OCI-LY7 (cell line): ENCODE results near the gene LRP4. TPM values are rescaled to one million over a fixed set of nuclear protein-coding genes. Genes with fewer than 3 reads are reported as not detected.
A peak's percentile ranks its signal among the peaks of the same experiment; 100 is the strongest.

Experiments used
- BruUV-seq: library from RNA; stranded (reverse); fragments of 400-500 nt; replicated peaks from 2 replicates; lab custom pipeline; 2021; lab: Mats Ljungman, UMichigan
- CTCF ChIA-PET: fragments of 300-600 bp; sonication (Branson Sonifier 250); formaldehyde crosslinking; loops from one replicate; lab custom pipeline; 2022; ENCODE audit warnings: antibody characterized with exemption; ENCODE audit not compliant: unreplicated experiment; lab: Charles Lee
- POLR2A ChIA-PET: fragments of 300-600 bp; sonication (Branson Sonifier 250); formaldehyde crosslinking; loops from one replicate; lab custom pipeline; 2022; ENCODE audit warnings: antibody characterized with exemption; lab: Charles Lee
- DNase-seq: peaks from one replicate; pipeline ENCODE4 v3.0.0-alpha.2; 2015; ENCODE audit warnings: low spot score
- H2AFZ ChIP-seq: fragments of 200-600 bp; sonication (generic), shearing (Covaris generic); 2 replicates; pipeline ENCODE4 v1.6.1; 2014; ENCODE audit warnings: mild to moderate bottlenecking, antibody characterized with exemption, low read length, moderate library complexity
- H3K27ac ChIP-seq: fragments of 200-600 bp; sonication (generic); 2 replicates; pipeline ENCODE4 v1.5.1; 2014; ENCODE audit warnings: mixed run types, low read depth, mild to moderate bottlenecking, moderate library complexity, low read length, inconsistent platforms; ENCODE audit not compliant: poor library complexity, severe bottlenecking
- H3K36me3 ChIP-seq: fragments of 200-600 bp; sonication (generic); 2 replicates; pipeline ENCODE4 v1.6.1; 2014; ENCODE audit warnings: mild to moderate bottlenecking, antibody characterized with exemption, low read length, moderate library complexity, mixed read lengths; ENCODE audit not compliant: insufficient read depth
- H3K4me1 ChIP-seq: fragments of 200-600 bp; sonication (generic); 2 replicates; pipeline ENCODE4 v1.5.1; 2014; ENCODE audit warnings: mild to moderate bottlenecking, low read length; ENCODE audit not compliant: insufficient read depth, poor library complexity, severe bottlenecking
- H3K4me2 ChIP-seq: fragments of 200-600 bp; sonication (generic); 2 replicates; pipeline ENCODE4 v1.6.1; 2014; ENCODE audit warnings: mild to moderate bottlenecking, low read length
- H3K4me3 ChIP-seq: fragments of 200-600 bp; sonication (generic); 2 replicates; pipeline ENCODE4 v1.5.1; 2014; ENCODE audit warnings: mild to moderate bottlenecking, low read depth, low read length; ENCODE audit not compliant: poor library complexity, severe bottlenecking
- H3K79me2 ChIP-seq: fragments of 200-600 bp; sonication (generic); 2 replicates; pipeline ENCODE4 v1.6.1; 2016; ENCODE audit warnings: low read depth, mild to moderate bottlenecking, low read length, moderate library complexity, mixed read lengths; ENCODE audit not compliant: insufficient read depth
- H3K9me2 ChIP-seq: fragments of 200-600 bp; sonication (generic); 2 replicates; pipeline ENCODE4 v1.6.1; 2016; ENCODE audit warnings: mild to moderate bottlenecking, low read length, mixed read lengths; ENCODE audit not compliant: insufficient read depth
- H3K9me3 ChIP-seq: fragments of 200-600 bp; sonication (generic); 2 replicates; pipeline ENCODE4 v1.6.1; 2014; ENCODE audit warnings: mild to moderate bottlenecking, mixed run types, low read length, mixed read lengths
- H4K20me1 ChIP-seq: fragments of 200-600 bp; sonication (generic); 2 replicates; pipeline ENCODE4 v1.6.1; 2014; ENCODE audit warnings: mild to moderate bottlenecking, antibody characterized with exemption, low read length, moderate library complexity, mixed read lengths; ENCODE audit not compliant: insufficient read depth
- EZH2phosphoT487 ChIP-seq: fragments of 200-600 bp; sonication (generic); IDR thresholded peaks from 2 replicates; pipeline ENCODE4 v1.6.1; 2018; ENCODE audit warnings: low read depth, borderline replicate concordance, mild to moderate bottlenecking, mixed run types, antibody characterized with exemption, low read length, moderate library complexity, mixed read lengths
- intact Hi-C: fragments of 100-400 bp; cut with micrococcal nuclease; formaldehyde crosslinking; loops from one replicate; pipeline ENCODE4 v1.10.0; 2022; ENCODE audit not compliant: unreplicated experiment
- total RNA-seq, 2 experiments: library from RNA; depleted of rRNA in 1 of 2; stranded (reverse); fragments of >200 nt in 1 of 2; shearing (Covaris generic) in 1 of 2; gene quantifications; 2 replicates each; pipeline ENCODE4 v1.2.3, GENCODE V29; 2014 to 2022
- TF ChIP-seq, protein P1 (sequence below): fragments of 200-600 bp; sonication (generic); conservative IDR thresholded peaks from 2 replicates; pipeline ENCODE4 v1.5.1; 2014; ENCODE audit warnings: mild to moderate bottlenecking, antibody characterized with exemption, low read length, moderate library complexity, mixed read lengths

LRP4 gene
- total RNA-seq, 2 experiments from 2014 or later: 19.8 to 28.5 TPM

DNA sequence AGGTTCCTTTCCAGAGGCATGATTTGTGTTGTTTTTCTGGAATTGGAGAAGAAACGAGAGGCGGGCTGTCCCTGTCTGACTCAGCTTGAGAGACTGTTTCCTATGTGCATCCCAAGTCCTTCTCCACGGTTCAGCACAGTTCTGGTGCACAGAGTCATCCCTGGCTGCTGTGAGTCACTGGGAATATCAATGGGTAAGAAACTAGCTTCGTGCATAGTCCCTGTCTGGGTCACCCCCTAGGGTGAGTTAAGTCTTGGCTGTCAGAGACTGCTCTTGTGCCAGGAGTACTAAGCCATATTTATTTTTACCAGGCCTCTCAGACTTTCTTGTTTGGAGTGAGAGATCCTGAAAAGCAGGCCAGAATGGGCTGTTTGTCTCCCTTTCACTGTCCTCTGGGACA, 2.4 kb upstream of the LRP4 start:
- no peak overlapping the region for H3K4me2 ChIP-seq
- no peak for DNase-seq
- H3K27ac ChIP-seq: no peak overlapping the region
- no TSS peak for BruUV-seq
- POLR2A ChIA-PET: no interaction called here
- no peak overlapping the region for H2AFZ ChIP-seq
- H3K9me2 ChIP-seq: no peaks in the 10 kb centered on the region
- intact Hi-C loops: loop anchor here (1.0 kb wide), 2 partner anchors 191 to 233 kb away; no protein-coding TSS in a partner anchor
- no peaks in the 10 kb centered on the region for H3K9me3 ChIP-seq
- no peaks in the 10 kb centered on the region for H4K20me1 ChIP-seq
- peaks cover 53% of the 10 kb centered on the region for H3K4me1 ChIP-seq
- H3K4me3 ChIP-seq: no peak overlapping the region
- H3K36me3 ChIP-seq: no peaks in the 10 kb centered on the region; the same call in 1 of the 2 replicates
- TF ChIP-seq, protein P1, sequence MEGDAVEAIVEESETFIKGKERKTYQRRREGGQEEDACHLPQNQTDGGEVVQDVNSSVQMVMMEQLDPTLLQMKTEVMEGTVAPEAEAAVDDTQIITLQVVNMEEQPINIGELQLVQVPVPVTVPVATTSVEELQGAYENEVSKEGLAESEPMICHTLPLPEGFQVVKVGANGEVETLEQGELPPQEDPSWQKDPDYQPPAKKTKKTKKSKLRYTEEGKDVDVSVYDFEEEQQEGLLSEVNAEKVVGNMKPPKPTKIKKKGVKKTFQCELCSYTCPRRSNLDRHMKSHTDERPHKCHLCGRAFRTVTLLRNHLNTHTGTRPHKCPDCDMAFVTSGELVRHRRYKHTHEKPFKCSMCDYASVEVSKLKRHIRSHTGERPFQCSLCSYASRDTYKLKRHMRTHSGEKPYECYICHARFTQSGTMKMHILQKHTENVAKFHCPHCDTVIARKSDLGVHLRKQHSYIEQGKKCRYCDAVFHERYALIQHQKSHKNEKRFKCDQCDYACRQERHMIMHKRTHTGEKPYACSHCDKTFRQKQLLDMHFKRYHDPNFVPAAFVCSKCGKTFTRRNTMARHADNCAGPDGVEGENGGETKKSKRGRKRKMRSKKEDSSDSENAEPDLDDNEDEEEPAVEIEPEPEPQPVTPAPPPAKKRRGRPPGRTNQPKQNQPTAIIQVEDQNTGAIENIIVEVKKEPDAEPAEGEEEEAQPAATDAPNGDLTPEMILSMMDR: no peak
- TF ChIP-seq EZH2phosphoT487: no peak
- H3K79me2 ChIP-seq: peaks cover 20% of the 10 kb centered on the region; the same call in 1 of the 2 replicates
- CTCF ChIA-PET: no interaction called here

DNA sequence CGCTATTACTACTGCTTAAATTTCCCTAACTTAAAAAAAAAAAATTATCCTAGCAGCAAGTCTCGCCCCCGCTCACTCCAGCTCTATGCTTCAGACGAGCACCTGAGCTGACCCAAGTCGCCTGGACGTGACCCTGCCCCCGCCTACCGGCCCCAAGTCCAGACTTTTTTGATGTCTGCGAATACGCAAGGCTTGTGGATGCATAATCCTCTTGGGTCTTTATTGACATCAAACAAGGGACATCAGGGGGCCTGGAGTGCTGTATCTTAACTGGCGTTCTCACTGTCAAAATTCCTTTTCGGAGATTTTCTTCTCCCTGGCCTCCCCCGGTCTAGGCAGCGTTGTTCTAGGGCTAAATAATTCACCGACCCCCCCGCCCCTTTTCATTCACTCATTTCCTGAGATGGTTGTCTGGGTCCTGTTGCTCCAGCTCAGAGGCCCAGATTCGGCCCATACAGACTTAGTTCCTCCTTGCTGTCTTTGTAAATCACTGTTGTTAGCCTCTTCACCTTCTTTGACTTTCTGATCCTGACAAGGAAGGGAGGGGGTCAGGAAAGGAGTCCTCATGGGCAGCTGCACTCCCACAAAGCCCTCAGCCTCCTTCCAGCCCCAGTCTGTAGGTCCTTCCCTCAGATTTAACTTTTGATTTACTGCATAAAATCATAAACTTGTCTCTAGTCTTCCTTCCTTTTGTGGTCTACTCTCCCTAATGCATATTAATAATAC, 601 bp upstream of the LRP4 start:
- Histone ChIP-seq H2AFZ (peak overlapping the region; percentile 66; the same call in 1 of the 2 replicates), H3K79me2 (peaks cover 32% of the 10 kb centered on the region; the same call in 1 of the 2 replicates), H3K27ac (peak overlapping the region; percentile 56), H3K4me1 (peaks cover 65% of the 10 kb centered on the region), H3K4me2 (peak overlapping the region; percentile 76), H3K4me3 (peak overlapping the region; percentile 74), H4K20me1 (no peaks in the 10 kb centered on the region), H3K36me3 (no peaks in the 10 kb centered on the region; the same call in none of the 2 replicates), H3K9me3 (no peaks in the 10 kb centered on the region), H3K9me2 (no peaks in the 10 kb centered on the region)
- peak; percentile 36 for DNase-seq
- intact Hi-C loops: loop anchor here (5.0 kb wide), 1 partner anchor 83 kb away; no protein-coding TSS in a partner anchor
- ChIA-PET CTCF (no interaction called here), POLR2A (interaction anchor here (0.6 to 2.3 kb wide), 2 partner anchors 190 to 235 kb away, joined by 4 to 10 read pairs; no protein-coding TSS in a partner anchor)
- no peak for TF ChIP-seq EZH2phosphoT487
- TF ChIP-seq, protein P1: no peak
- BruUV-seq: no TSS peak

DNA sequence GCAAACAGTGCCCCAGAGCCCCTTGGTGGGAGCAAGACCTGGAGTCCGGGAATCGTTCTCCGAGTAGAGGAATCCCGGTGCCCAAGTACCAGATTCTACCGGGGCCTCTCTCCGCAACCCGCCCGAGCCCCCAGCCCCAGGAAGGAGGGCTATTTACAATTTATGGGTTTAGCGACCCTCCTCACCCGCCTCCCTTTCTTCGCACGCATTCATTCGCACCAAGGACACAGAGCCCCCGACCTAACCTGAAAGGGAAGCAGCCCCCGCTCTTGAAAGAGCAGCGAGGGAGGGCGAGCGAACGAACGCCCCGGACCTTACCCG, 628 bp downstream of the LRP4 start:
- Histone ChIP-seq H4K20me1 (no peaks in the 10 kb centered on the region), H3K79me2 (peaks cover 35% of the 10 kb centered on the region; the same call in 1 of the 2 replicates), H2AFZ (no peak overlapping the region), H3K4me2 (peak overlapping the region; percentile 75), H3K27ac (no peak overlapping the region), H3K9me3 (no peaks in the 10 kb centered on the region), H3K4me1 (peaks cover 60% of the 10 kb centered on the region), H3K4me3 (peak overlapping the region; percentile 74), H3K9me2 (no peaks in the 10 kb centered on the region), H3K36me3 (no peaks in the 10 kb centered on the region; the same call in none of the 2 replicates)
- ChIA-PET CTCF (no interaction called here), POLR2A (no interaction called here)
- no TSS peak for BruUV-seq
- no peak for TF ChIP-seq EZH2phosphoT487
- DNase-seq: no peak
- intact Hi-C loops: loop anchor here (5.0 kb wide), 1 partner anchor 85 kb away; no protein-coding TSS in a partner anchor
